ENCODE measurements around the gene ZNF688. TPM values are rescaled to one million over a fixed set of nuclear protein-coding genes. Genes with fewer than 3 reads are reported as not detected.

Gene ZNF688
- total and polyA plus RNA-seq, 2 of the 13 experiments (the other 11 are each of a cell fraction or from before 2014, with no cell fraction given) = 2.4 to 5.4 TPM

- TF ChIP-seq ZGPAT (CRISPR knock-in tag; IDR thresholded peaks at IDR 0.05) (no peak), NCOR1 (IDR thresholded peaks at IDR 0.05; ENCODE audit: borderline replicate concordance, low read length) (no peak), PBX2 (CRISPR knock-in tag; IDR thresholded peaks at IDR 0.05) (no peak), ZZZ3 (CRISPR knock-in tag; IDR thresholded peaks at IDR 0.05; ENCODE audit: borderline replicate concordance) (no peak), ZNF547 (CRISPR knock-in tag; IDR thresholded peaks at IDR 0.05) (no peak), SRSF9 (IDR thresholded peaks at IDR 0.05; ENCODE audit: borderline replicate concordance, insufficient read depth, low read depth, low read length, poor library complexity, severe bottlenecking) (no peak), SNRNP70 (IDR thresholded peaks at IDR 0.05; ENCODE audit: low read depth, low read length) (no peak), MAFK (conservative IDR thresholded peaks at IDR 0.05 in 1 of 2, IDR thresholded peaks at IDR 0.05 in 1 of 2; ENCODE audit: low read length in 2 of 2) (peak; percentile 61 to 75), ZNF704 (CRISPR knock-in tag; IDR thresholded peaks at IDR 0.05; ENCODE audit: borderline replicate concordance) (no peak), ZNF333 (CRISPR knock-in tag; IDR thresholded peaks at IDR 0.05; ENCODE audit: borderline replicate concordance) (no peak), ZNF747 (CRISPR knock-in tag; IDR thresholded peaks at IDR 0.05; ENCODE audit: borderline replicate concordance) (no peak), ARNT2 (CRISPR knock-in tag; IDR thresholded peaks at IDR 0.05; ENCODE audit: low read depth) (no peak), ZFP91 (CRISPR knock-in tag; IDR thresholded peaks at IDR 0.05; ENCODE audit: borderline replicate concordance) (peak; percentile 62; the same call in 1 of the 2 replicates), BORCS8-MEF2B (CRISPR knock-in tag; IDR thresholded peaks at IDR 0.05) (no peak), TFDP1 (CRISPR knock-in tag; IDR thresholded peaks at IDR 0.05; ENCODE audit: borderline replicate concordance) (no peak), ZNF674 (CRISPR knock-in tag; IDR thresholded peaks at IDR 0.05; ENCODE audit: low read depth) (no peak), IRF2 (CRISPR knock-in tag; IDR thresholded peaks at IDR 0.05) (no peak), ZNF382 (CRISPR knock-in tag; IDR thresholded peaks at IDR 0.05; ENCODE audit: borderline replicate concordance) (no peak)
- TF ChIP-seq, protein P1, sequence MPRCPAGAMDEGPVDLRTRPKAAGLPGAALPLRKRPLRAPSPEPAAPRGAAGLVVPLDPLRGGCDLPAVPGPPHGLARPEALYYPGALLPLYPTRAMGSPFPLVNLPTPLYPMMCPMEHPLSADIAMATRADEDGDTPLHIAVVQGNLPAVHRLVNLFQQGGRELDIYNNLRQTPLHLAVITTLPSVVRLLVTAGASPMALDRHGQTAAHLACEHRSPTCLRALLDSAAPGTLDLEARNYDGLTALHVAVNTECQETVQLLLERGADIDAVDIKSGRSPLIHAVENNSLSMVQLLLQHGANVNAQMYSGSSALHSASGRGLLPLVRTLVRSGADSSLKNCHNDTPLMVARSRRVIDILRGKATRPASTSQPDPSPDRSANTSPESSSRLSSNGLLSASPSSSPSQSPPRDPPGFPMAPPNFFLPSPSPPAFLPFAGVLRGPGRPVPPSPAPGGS (CRISPR knock-in tag; IDR thresholded peaks at IDR 0.05) = peak; percentile 38; the same call in 1 of the 2 replicates
Observed at GRCh38 chr16:30539000-30539964, 32.2 kb downstream of the ZNF688 start (continued).

Data from HepG2 (cell line).